NCI-H345 treated with DMSO at 0.1 percent for 48 hours (cell line): ENCODE data around the gene EPN3.

Experiments
- DNase-seq: peaks from one replicate; lab custom pipeline; 2025; ENCODE audit not compliant: unreplicated experiment; lab: John Stamatoyannopoulos, UW

Gene EPN3

GRCh38 chr17:50533720-50534148 is 1.2 kb downstream of the EPN3 start:
- DNase-seq = peak; percentile 4

DNA sequence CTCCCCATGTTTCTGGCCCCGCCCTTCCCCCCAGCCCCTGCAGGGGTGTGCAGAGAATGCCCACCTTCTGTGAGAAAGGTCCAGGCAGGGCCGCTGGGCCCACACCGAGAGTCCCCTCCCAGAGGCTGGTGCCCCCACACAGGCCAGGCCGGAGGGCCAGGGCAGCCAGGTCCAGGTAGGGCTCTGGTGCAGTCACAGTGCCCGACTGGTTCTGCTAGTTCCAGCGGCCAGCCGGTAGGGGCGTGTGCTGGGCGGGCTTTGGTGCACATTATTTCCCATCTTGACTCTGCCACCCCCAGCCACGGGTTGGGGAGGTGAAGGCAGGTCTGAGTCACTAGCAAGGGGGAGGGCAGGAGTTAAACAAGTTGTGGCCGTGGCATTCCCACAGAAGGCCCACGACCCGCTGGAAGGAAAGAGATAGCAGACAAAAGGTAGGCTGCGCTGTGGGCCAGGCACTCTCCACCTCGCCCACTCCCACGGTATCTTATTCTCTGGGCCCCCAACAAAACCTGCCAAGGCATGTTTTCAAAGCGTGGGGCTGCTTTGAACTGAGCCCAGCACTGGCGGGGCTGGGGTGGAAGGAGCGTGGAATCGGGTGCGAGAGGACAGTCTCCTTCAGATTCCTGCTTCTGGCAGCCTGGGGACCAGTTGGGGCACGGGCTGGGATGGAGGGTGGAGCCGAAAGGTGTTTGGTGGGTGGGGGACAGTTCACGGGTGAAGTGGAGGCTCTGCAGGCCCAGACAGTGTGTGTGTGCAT is 1.9 kb downstream of the EPN3 start:
- DNase-seq = no peak

DNA sequence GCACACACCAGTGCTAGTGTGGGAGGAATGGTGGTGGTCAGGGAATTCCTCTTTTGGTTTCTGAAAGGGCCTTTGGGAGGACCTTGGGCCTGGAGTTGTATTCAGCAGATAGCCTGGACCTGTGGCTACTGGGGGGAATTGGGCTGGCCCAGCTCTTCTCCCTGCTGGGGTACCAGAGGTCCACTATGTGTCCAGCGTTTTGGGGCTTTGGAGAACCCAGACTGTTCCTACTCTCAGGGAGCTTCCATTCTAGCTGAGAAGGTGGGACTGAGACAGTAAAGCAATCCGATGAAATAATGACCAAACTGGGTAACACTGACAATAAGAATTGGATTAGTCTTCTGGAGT is 2.4 kb downstream of the EPN3 start:
- no peak for DNase-seq

DNA sequence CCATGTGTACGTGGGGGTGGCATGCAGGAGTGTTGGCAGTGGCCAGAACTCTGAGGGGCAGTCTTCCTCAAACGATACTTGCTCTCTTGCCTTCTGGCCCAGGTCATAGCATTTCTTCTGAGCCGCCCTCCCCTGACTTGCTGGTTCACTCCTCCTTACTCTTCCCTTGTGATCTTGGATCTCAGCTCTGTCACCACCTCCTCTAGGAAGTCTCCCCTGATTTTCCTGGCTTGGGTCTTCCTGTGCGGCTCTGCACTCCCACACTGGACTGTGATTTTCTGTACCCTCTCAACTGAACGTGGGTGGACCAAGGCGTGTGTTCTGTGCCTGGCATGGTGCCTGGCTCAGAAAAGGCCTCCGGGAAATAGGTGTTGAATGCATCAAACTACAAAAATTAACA is 2.9 kb downstream of the EPN3 start:
- no peak for DNase-seq

GRCh38 chr17:50536683-50537646 is 4.4 kb downstream of the EPN3 start:
- no peak for DNase-seq

DNA sequence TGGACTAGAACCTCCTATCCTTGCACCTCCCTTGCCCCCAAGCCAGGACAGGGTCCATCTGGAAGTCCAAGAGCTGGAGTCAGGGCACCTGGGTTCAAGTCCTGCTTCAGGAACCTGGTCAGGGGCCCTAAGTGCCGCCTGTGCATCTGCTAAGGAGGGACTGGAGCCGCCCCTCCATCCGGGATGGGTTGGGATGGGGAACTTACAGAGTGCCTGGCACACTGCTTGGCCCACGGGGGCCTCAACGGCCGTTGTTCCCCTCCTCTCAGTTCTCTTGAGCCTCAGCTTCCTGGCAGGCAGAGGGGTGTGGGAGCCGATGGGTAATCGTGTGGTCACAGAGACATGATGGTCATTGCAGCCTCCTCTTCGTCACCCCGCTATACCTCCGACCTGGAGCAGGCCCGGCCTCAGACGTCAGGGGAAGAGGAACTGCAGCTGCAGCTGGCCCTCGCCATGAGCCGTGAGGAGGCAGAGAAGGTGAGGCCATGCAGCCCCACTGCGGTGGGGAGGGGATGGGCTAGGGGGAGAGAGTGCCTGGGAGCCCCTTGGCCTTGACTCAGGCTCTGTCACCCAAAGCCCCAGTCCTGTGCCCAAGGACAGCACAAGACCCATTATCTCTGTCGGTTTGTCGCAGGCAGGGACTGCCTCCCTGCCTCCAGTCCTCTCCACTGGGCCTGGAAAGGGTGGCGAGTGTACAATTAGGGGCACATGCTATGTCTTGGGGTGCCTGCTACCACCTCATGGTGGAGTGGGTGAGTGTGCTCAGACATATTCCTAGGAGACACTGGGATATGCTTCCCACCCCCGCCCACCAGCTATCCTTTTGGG is 5.4 kb downstream of the EPN3 start:
- DNase-seq = no peak

DNA sequence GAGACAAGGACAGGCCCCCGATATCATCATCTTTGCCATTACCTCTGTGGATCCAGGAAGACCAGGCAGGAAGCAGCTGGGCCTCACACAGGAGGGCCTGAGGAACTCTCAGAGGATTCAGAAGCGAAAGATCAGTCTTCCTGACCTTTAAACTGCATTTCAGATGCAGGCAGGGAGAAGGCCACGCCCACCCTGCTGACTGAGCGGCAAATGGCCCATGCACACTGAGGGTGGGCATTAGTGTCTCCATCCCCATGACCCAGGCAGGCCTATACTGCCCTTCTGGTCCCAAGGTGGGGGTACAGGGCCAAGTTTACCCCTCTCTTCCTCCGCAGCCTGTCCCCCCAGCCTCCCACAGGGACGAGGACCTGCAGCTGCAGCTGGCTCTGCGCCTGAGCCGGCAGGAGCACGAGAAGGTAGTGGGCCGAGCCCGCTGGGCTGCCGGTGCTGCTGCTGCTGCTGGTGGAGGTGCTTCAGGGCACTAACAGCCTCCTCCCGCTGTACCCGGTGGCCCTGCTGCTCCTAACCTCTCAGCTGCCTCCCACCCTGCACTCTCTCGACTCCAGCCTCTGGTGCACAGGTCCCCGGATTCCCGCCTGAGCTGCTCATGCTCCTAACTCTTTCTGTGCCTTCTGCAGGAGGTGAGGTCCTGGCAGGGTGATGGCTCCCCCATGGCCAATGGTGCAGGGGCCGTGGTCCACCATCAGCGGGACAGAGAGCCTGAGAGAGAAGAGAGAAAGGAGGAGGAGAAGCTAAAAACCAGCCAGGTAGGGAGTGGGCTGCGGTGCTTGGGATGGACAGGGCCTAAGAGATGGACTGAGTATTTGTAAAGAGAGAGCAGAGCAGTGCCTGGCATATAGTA is 6.2 kb downstream of the EPN3 start:
- DNase-seq = no peak

DNA sequence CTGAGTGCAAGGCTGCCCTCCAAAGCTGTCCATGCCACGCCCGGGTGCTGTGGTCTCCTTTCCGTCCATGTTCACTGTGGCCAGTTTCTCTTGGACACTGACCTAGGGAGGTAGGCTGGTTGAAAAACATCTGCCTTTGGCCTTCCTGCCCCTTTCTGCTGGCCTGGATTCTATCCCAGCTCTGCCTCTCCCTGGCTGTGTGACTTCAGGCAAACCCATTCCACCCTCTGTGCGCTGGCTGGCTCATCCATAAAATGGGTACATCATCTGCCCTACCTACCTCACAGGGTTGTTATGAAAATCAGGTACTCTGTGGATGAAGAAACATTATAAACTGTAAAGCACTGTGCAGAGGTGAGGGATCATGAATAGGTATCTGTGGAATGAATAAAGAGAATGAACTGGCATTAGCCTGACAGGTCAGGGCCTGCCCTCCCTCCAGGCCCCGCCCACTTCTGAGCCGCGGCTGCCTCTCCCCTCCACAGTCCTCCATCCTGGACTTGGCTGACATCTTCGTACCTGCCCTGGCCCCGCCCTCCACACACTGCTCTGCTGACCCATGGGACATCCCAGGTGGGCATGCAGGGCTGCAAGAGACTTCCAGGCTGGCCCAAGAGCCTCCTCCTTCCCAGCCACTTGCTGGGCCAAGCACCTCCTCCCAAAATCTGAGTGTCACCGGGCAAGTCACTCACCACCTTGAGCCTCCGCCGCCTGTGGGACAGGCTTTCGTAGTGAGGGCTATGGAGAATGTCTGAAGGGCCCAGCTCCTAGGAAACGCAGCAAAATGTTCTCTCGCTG is 7.4 kb downstream of the EPN3 start:
- DNase-seq = no peak

DNA sequence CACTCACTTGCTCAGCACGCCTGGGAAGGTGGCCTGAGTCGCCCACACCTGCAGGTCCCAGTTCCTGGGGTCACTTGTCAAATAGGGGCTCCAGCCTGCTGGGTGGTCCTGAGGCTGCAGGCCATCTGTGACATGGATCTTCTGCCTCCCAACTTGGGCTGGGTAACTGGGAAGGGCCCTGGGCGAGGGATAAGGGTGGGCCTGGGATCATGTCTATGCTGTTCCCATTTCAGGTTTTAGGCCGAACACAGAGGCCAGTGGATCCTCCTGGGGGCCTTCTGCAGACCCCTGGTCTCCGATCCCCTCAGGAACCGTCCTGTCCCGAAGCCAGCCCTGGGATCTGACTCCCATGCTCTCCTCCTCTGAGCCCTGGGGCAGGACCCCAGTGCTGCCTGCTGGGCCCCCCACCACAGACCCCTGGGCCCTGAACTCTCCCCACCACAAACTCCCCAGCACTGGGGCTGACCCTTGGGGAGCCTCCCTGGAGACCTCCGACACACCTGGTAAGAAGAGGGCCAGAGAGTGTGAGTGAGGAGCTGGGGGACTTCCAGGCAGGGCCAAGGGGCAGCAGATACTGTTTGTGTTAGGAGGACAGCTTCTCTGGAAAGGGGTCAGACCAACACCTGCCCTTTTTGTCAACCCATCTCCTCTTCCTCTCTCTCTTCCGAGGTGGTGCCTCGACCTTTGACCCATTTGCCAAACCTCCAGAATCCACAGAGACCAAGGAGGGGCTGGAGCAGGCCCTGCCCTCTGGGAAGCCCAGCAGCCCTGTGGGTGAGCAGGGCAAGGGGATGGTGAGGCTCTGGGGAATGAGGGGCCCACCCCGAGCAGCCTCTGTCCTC is 8.2 kb downstream of the EPN3 start:
- DNase-seq = no peak

- no peak for DNase-seq
Measured at GRCh38 chr17:50541402-50541715, 8.8 kb downstream of the EPN3 start.

DNA sequence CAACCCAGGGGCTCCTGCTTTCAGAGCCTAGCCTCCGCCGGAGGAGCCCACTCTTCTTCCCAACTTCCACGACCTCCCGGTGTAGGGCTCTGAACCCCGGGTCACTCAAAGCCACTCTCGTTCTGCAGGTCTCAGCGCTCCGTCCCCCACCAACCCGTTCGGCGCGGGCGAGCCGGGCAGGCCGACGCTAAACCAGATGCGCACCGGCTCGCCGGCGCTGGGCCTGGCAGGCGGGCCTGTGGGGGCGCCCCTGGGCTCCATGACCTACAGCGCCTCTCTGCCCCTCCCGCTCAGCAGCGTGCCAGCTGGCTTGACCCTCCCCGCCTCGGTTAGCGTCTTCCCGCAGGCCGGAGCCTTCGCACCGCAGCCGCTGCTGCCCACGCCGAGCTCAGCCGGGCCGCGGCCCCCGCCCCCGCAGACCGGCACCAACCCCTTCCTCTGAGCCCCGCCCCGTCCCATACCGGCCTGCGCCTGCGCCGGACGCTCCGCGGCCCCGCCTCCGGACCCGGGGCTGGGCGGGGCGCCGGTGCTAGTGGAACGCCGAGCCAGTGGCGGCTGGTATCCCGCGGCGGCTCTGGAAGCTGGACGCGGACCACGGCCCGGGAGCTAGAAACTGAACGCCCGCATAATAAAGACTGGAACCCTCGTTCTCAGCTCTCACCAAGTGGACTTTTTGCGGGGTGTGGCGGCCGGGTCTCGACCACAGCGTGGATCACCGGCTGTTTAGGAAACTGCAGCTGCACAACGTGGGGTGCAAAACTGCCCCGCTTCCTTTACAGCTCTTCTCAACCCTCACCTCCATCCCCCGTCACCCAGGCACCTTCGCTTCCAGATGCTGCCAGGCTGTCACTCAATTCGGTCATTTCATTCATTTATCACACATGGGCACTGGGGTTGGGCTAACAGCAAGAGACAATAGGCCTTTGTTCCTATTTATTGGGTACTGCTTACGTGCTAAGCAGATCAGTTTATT is 9.5 kb downstream of the EPN3 start:
- DNase-seq = peak; percentile 51

GRCh38 chr17:50542795-50543774 is 10.6 kb downstream of the EPN3 start:
- no peak for DNase-seq

GRCh38 chr17:50544516-50544915 is 12.0 kb downstream of the EPN3 start:
- DNase-seq = no peak

DNA sequence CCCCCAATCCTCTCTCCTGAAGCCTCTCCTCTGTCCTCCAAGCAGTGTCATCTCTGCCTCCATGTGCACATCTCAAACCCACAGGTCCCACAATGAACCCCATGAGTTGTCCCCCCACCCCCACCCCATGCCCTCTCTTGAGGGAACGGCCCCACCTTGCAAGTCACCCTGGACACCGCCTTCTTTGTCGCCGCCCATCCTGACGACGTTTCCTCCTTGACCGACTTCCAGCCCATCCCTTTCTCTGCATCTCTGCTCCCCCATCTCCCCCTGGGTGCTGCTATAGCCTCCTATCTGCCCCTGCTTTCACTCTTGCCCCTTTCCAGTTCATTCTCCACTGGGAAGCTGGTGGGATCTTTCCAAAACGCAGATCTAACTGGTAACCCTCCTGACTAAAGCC is 12.8 kb downstream of the EPN3 start:
- no peak for DNase-seq

- DNase-seq = no peak
Measured at GRCh38 chr17:50546701-50547034, 14.1 kb downstream of the EPN3 start.

DNA sequence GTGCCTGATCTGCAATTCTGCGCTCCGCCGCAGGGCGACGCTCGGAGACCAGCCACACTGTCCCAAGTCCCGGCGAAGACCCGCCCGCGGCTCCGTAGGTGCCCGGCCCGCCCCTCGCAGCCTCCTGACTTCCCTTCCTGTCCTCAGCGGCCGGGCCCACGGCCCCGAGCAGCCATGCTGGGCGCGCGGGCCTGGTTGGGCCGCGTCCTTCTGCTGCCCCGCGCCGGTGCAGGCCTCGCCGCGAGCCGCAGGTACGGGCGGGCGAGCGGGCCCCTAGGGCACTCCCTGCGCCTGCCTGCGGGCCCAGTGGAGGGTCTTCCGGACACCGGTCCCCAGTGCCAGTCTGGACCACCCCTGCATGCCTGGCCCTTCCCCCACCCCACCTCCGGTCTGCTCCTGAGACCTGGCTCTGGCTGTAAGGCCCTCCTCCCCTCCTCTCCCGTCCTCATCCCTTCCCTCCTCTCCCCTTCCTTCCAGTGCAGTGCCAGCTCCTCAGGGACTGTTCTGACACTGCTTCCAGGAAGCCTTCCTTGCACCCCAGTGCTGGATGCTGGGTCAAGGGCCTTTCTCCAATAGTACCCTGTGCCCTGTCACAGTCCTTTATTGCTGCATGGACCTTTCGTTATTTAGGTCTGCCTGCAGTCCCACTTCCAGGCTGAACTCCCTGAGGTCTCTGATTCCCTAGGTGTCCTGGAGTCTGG is 14.7 kb downstream of the EPN3 start, which contains the start of gene SPATA20:
TSS of gene SPATA20 (plus strand) at position 140 of the 701 bp plus-strand sequence. CDS start at position 175, 35 bp downstream.
- peak; percentile 66 for DNase-seq
